GM21737 (cell line): ENCODE data around the gene DNAH14.
"Not testable (repeated sequence)": the region's sequence is repeated elsewhere in the genome, so short reads cannot be mapped to it uniquely, and the experiment has no call there.

Experiments
- ATAC-seq: cut with Tn5 transposase; IDR thresholded peaks from one replicate; pipeline ENCODE4 v1.9.1; 2021; ENCODE audit warnings: mild to moderate bottlenecking, moderate library complexity; ENCODE audit not compliant: unreplicated experiment

The DNAH14 gene

DNA sequence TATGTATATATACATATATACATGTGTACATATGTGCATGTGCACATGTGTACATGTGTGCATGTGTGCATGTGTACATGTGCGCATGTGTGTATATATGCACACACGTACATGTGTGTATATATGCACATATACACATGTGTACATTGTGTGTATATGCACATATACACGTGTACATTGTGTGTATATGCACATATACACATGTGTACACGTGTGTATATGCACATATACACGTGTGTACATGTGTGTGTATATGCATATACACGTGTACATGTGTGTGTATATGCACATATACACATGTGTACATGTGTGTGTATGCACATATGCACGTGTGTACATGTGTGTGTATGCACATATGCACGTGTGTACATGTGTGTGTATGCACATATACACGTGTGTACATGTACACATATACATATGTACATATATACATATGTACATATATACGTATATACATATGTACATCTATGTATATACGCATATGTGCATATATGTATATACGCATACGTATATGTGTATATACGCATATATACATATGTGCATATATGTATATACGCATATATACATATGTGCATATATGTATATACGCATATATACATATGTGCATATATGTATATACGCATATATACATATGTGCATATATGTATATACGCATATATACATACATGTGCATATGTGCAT, 405.8 kb downstream of the DNAH14 start:
- not testable (repeated sequence) for ATAC-seq

GRCh38 chr1:225338545-225338944, 409.1 kb downstream of the DNAH14 start:
- ATAC-seq: no peak

DNA sequence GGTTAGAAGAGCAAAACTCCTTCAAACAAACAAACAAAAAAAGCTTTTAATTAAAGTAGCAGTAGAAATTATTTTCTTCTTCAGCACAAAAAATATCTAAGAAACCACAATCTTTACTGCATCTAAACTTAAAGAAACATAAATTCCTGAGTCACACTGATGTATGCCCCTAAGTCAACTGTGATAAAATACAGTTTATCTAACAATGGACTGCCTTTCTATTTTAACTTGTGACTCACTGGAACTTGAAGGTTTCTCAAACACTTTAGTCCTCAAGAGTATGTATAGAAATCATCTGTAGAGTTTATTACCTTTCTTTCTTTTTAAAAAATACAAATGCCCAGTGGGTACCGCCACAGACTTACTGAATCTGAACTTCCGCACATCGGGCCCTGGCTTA, 412.2 kb downstream of the DNAH14 start:
- ATAC-seq: no peak

GRCh38 chr1:225342695-225343094, 413.2 kb downstream of the DNAH14 start:
- ATAC-seq: no peak

- no peak for ATAC-seq
Observed at GRCh38 chr1:225343618-225344017, 414.1 kb downstream of the DNAH14 start.

GRCh38 chr1:225347123-225347683, 417.7 kb downstream of the DNAH14 start:
- ATAC-seq: no peak

DNA sequence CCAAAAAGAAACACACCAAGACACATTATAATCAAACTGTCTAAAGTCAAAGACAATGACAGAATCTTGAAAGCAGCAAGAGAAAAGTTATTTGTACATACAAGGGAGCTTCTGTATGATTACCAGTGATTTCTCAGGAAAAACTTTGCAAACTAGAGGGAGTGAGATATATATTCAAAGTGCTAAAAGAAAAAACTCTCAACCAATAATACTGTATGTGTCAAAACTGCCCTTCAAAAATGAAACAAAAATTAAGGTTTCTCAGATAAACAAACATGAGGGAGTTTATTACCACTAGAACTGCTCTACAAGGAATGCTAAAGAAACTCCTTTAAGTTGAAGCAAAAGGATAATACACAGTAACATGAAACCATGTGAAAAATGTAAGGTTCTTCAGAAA, 418.9 kb downstream of the DNAH14 start:
- ATAC-seq: no peak

DNA sequence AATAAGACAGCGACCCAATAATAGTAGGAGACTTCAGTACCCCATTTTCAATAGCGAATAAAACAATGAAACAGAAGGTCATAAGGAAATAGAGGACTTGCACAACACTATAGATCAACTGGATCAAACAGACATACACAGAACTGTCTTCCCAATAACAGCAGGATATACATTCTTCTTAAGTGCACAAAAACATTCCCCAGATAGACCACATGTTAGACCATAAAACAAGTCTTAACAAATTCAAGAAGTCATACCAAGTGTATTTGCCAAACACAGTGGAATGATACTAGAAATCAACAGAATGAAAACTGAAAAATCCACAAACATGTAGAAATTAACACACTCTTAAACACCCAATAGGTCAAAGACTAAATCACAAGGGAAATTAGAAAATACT, 420.4 kb downstream of the DNAH14 start:
- no peak for ATAC-seq

DNA sequence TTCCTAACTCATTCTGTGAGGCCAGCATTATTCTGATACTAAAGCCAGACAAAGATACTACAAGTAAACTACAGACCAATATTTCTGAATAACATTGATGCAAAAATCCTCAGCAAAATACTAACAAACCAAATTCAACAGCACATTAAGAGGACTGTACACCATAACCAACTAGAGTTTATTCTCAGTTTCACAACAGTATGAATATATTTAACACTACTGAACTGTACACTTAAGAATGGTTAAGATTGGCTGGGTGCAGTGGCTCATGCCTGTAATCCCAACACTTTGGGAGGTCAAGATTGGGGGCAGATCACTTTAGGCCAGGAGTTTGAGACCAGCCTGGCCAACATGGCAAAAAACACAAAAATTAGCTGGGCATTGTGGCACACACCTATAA, 421.4 kb downstream of the DNAH14 start:
- no peak for ATAC-seq

- no peak for ATAC-seq
Observed at GRCh38 chr1:225354906-225355305, 425.4 kb downstream of the DNAH14 start.

DNA sequence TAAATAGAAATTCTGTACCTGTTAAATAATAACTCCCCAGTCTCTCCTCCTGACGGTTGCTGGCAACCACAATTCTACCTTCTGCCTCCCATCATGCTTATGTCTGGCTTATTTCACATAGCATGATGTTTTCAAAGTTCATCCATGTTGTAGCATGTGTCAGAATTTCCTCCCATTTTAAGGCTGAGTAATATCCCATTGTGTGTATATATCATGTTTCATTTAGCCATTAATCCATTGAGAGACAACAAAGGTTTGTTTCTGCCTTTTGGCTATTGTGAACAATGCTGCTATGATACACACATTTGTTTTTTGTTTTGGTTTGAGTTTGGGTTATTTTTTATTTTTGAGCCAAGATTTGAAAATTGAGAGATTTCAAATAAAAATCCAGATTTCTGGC, 426.4 kb downstream of the DNAH14 start:
- no peak for ATAC-seq

DNA sequence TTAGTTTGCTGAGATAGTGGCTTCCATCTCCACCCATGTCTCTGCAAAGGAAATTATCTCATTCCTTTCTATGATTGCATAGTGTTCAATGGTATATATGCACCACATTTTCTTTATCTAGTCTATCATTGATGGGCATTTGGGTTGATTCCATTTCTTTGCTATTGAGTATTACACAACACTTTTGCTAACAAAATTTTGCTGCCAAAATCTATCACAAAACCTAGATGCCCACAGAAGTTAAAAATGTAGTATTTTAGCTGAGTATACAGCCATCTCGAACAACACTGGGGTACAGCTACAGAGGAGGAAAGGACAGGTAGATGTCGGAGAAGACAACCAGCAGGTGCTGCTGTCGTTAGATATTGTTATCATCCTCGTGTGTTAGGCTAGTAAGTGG, 430.6 kb downstream of the DNAH14 start:
- no peak for ATAC-seq

DNA sequence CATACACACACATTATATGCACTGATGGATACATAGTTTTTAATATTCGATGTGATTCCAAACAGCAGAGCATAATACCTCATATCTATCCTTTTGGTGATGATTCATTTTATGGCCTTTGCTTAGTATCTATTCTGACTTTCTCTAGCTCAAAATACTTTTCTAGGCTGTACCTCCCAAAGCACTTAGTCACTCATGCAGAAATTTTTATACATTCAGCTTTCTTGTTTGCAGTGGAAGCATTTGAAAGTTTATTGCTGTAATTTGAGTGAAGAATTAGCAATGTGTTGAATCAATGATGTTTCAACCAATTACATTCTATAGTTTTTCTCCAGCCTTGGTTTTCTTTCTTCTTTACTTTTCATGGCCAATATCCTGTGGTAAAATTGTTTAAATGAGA, 431.7 kb downstream of the DNAH14 start:
- ATAC-seq: no peak

GRCh38 chr1:225362805-225363204, 433.3 kb downstream of the DNAH14 start:
- ATAC-seq: no peak

DNA sequence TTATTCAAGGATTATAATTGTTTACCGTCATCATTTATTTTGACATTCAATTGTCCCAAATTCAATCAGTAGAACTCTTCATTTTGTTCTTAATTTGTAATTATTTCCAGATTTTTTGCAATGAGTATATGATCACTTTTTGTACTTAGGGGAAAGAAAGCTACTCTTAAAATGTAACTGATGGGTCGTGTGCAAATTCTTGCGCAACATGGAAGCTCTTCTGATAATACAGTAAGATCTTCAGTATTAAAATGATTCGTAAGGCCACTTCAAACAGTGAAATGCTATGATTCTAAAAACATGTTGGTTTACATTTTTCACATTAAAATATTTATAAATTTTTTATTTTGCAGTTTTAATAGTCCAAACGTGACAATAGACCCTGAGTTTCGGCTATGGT, 435.0 kb downstream of the DNAH14 start:
- no peak for ATAC-seq

GRCh38 chr1:225366018-225366417, 436.5 kb downstream of the DNAH14 start:
- no peak for ATAC-seq

GRCh38 chr1:225366552-225366951, 437.1 kb downstream of the DNAH14 start:
- no peak for ATAC-seq

- ATAC-seq: no peak
Observed at GRCh38 chr1:225368036-225368552, 438.6 kb downstream of the DNAH14 start.

- ATAC-seq: no peak
Observed at GRCh38 chr1:225371366-225372010, 442.0 kb downstream of the DNAH14 start.

DNA sequence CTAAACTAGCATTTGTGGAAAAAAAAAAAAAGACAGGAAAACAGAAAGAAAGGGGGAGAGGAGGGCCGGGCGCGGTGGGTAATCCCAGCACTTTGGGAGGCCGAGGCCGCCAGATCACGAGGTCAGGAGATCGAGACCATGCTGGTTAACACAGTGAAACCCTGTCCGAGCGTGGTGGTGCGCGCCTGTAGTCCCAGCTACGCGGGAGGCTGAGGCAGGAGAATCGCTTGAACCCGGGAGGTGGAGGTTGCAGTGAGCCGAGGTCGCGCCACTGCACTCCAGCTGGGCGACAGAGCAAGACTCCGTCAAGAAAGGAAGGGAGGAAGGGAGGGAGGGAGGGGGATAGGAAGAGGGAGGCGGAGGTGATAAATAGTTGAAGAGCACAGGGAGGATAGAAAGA, 443.7 kb downstream of the DNAH14 start:
- ATAC-seq: no peak

GRCh38 chr1:225374996-225375395, 445.5 kb downstream of the DNAH14 start:
- no peak for ATAC-seq

DNA sequence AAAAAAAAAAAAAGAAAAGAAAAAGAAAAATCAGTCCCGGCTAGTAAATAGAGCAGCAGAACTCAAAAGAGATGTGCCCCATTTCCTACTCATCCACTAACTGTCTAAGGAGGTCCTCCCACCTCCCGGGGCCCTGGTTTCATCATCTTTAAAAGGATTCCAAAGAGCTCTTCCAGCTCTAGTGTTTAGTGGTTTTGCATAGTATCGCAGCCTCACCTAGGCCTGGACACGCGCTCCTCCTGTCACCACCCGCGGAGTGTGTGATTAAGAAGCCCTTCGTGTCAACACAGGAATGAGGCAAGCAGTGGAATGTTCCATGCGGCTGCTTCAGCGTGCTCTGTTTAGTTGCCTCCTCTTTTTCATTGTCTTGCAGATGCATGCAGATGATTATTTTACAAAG, 449.4 kb downstream of the DNAH14 start:
- no peak for ATAC-seq
